Liver (tissue), 9 donors: Measurements from ENCODE around the gene AKT3. TPM values are rescaled to one million over a fixed set of nuclear protein-coding genes. Genes with fewer than 3 reads are reported as not detected.

Source experiments
- DNase-seq: peaks from one replicate; pipeline ENCODE4 v3.0.0-alpha.2; 2017; ENCODE audit warnings: low spot score
- H3K27ac ChIP-seq, 2 donors: one replicate each; pipeline ENCODE4 v1.7.0; 2013; ENCODE audit warnings: inconsistent platforms in 2 of 2, low read length in 2 of 2, control low read depth in 1 of 2, low read depth in 1 of 2, mild to moderate bottlenecking in 1 of 2
- H3K27me3 ChIP-seq, 4 donors: one replicate each; pipeline versions ENCODE4 v1.6.1 to v1.7.0; 2013; ENCODE audit warnings: low read length in 3 of 4, inconsistent platforms in 1 of 4, mild to moderate bottlenecking in 1 of 4, moderate library complexity in 1 of 4; ENCODE audit not compliant: control insufficient read depth in 4 of 4, insufficient read depth in 4 of 4
- H3K36me3 ChIP-seq, 4 donors: one replicate each; pipeline versions ENCODE4 v1.6.1 to v1.7.0; 2013; ENCODE audit warnings: low read length in 3 of 4, mild to moderate bottlenecking in 3 of 4, low read depth in 1 of 4, moderate library complexity in 1 of 4; ENCODE audit not compliant: control insufficient read depth in 4 of 4, insufficient read depth in 3 of 4
- H3K4me1 ChIP-seq, 4 donors: one replicate each; pipeline versions ENCODE4 v1.6.1 to v1.7.0; 2013; ENCODE audit warnings: low read length in 3 of 4, mild to moderate bottlenecking in 3 of 4, moderate library complexity in 1 of 4; ENCODE audit not compliant: control insufficient read depth in 4 of 4, insufficient read depth in 4 of 4
- H3K4me3 ChIP-seq, 3 donors: one replicate each; pipeline versions ENCODE4 v1.6.1 to v1.7.0; 2013; ENCODE audit warnings: low read length in 3 of 3, control low read depth in 1 of 3, low read depth in 1 of 3, mild to moderate bottlenecking in 1 of 3
- H3K9ac ChIP-seq, 2 donors: one replicate each; pipeline ENCODE4 v1.7.0; 2013; ENCODE audit warnings: low read length in 2 of 2, mild to moderate bottlenecking in 2 of 2, moderate library complexity in 2 of 2, control low read depth in 1 of 2, low read depth in 1 of 2
- H3K9me3 ChIP-seq, 4 donors: one replicate each; pipeline versions ENCODE4 v1.6.1 to v1.7.0; 2013; ENCODE audit warnings: low read length in 3 of 4; ENCODE audit not compliant: control insufficient read depth in 4 of 4
- ATF3 ChIP-seq: IDR thresholded peaks from 2 replicates; pipeline ENCODE4 v1.6.1; 2016; ENCODE audit warnings: antibody characterized with exemption
- CTCF ChIP-seq: fragments of 150-350 bp; IDR thresholded peaks from 2 replicates; pipeline ENCODE4 v1.5.1; 2017; ENCODE audit warnings: improper control_type of control experiment, low read depth, low read length; ENCODE audit not compliant: missing input control
- EGR1 ChIP-seq, 2 donors: IDR thresholded peaks; 2 replicates each; pipeline ENCODE4 v1.6.1; 2016 to 2018; ENCODE audit warnings: antibody characterized with exemption in 2 of 2, low read depth in 2 of 2
- FOXA1 ChIP-seq: IDR thresholded peaks from 2 replicates; pipeline ENCODE4 v1.6.1; 2016; ENCODE audit warnings: antibody characterized with exemption
- FOXA2 ChIP-seq: IDR thresholded peaks from 2 replicates; pipeline ENCODE4 v1.6.1; 2016; ENCODE audit warnings: antibody characterized with exemption
- GABPA ChIP-seq, 2 donors: IDR thresholded peaks in 1 of 2; conservative IDR thresholded peaks in 1 of 2; 2 replicates each; pipeline ENCODE4 v1.6.1; 2016; ENCODE audit warnings: antibody characterized with exemption in 2 of 2, mild to moderate bottlenecking in 1 of 2, moderate library complexity in 1 of 2
- HNF4A ChIP-seq, 2 donors: conservative IDR thresholded peaks; 2 replicates each; pipeline ENCODE4 v1.6.1; 2016; ENCODE audit warnings: antibody characterized with exemption in 2 of 2, mild to moderate bottlenecking in 2 of 2
- HNF4G ChIP-seq: IDR thresholded peaks from 2 replicates; pipeline ENCODE4 v1.6.1; 2016; ENCODE audit warnings: antibody characterized with exemption
- JUND ChIP-seq, 2 donors: IDR thresholded peaks; 2 replicates each; pipeline ENCODE4 v1.6.1; 2016; ENCODE audit warnings: antibody characterized with exemption in 2 of 2
- MAX ChIP-seq: IDR thresholded peaks from 2 replicates; pipeline ENCODE4 v1.6.1; 2016; ENCODE audit warnings: antibody characterized with exemption
- NR2F2 ChIP-seq: IDR thresholded peaks from 2 replicates; pipeline ENCODE4 v1.6.1; 2016; ENCODE audit warnings: antibody characterized with exemption
- RAD21 ChIP-seq, 2 donors: IDR thresholded peaks; 2 replicates each; pipeline ENCODE4 v1.6.1; 2016; ENCODE audit warnings: antibody characterized with exemption in 2 of 2, mild to moderate bottlenecking in 2 of 2
- REST ChIP-seq: IDR thresholded peaks from 2 replicates; pipeline ENCODE4 v1.6.1; 2016; ENCODE audit warnings: antibody characterized with exemption, mild to moderate bottlenecking
- RXRA ChIP-seq, 2 donors: IDR thresholded peaks; 2 replicates each; pipeline ENCODE4 v1.6.1; 2017 to 2018; ENCODE audit warnings: antibody characterized with exemption in 2 of 2, mild to moderate bottlenecking in 1 of 2
- SP1 ChIP-seq: IDR thresholded peaks from 2 replicates; pipeline ENCODE4 v1.6.1; 2018; ENCODE audit warnings: antibody characterized with exemption, mild to moderate bottlenecking
- TAF1 ChIP-seq: conservative IDR thresholded peaks from 2 replicates; pipeline ENCODE4 v1.6.1; 2016; ENCODE audit warnings: antibody characterized with exemption, mild to moderate bottlenecking
- YY1 ChIP-seq: IDR thresholded peaks from 2 replicates; pipeline ENCODE4 v1.6.1; 2016; ENCODE audit warnings: antibody characterized with exemption, mild to moderate bottlenecking
- ZBTB33 ChIP-seq: IDR thresholded peaks from 2 replicates; pipeline ENCODE4 v1.6.1; 2016; ENCODE audit warnings: antibody characterized with exemption
- WGBS: extraction: QIAGEN DNeasy Blood & Tissue Kit; methylation state at CpG from one replicate; pipeline ENCODE4 v1.1.7; 2013; 5-methylcytosine and 5-hydroxymethylcytosine counted together
- polyA plus RNA-seq, 2 donors: library from polyadenylated mRNA; stranded (reverse) in 1 of 2; unstranded in 1 of 2; fragments of 200-250 nt in 1 of 2; fragments of >200 nt in 1 of 2; fragmentation: Nextera tagmentation in 1 of 2; extraction: Ambion mirVana in 1 of 2; gene quantifications; one replicate each; pipeline versions ENCODE4 v1.2.1 to v1.2.3, GENCODE V29; 2013 to 2015
- total RNA-seq, 2 donors: library from RNA; depleted of rRNA; stranded (reverse); fragments of >200 nt; gene quantifications; one replicate each; pipeline ENCODE4 v1.2.3, GENCODE V29; 2014
- donor health status: healthy.
- donor health status: healthy.
- donor health status: healthy.
- donor health status: healthy.
- donor health status: healthy.

AKT3 gene
- total and polyA plus RNA-seq, 4 donors: 1.7 to 7.6 (median 2.8) TPM

GRCh38 chr1:243742819-243743218 lies 107.2 kb downstream of the AKT3 start:
- 44% methylated on average over 4 of the region's 4 CpGs for WGBS
- peaks cover 4 to 22% (median 6%) of the 10 kb centered on the region in 4 donors for H3K4me1 ChIP-seq
- H3K9me3 ChIP-seq: no peaks in the 10 kb centered on the region
- peak overlapping the region; percentile 41 to 60 for H3K9ac ChIP-seq
- no peak for TF ChIP-seq HNF4G
- no peak for TF ChIP-seq EGR1 (IDR thresholded peaks at IDR 0.05; ENCODE audit: low read depth in 2 of 2)
- peak; percentile 48 for TF ChIP-seq YY1
- no peak for TF ChIP-seq ATF3
- peak; percentile 26 for TF ChIP-seq MAX
- TF ChIP-seq FOXA1: no peak
- TF ChIP-seq JUND (IDR thresholded peaks at IDR 0.05): peak in 1 of 2 donors; percentile 49
- TF ChIP-seq RXRA (IDR thresholded peaks at IDR 0.05): peak; percentile 56 to 84
- no peak for TF ChIP-seq GABPA (IDR thresholded peaks at IDR 0.05 in 1 of 2, conservative IDR thresholded peaks at IDR 0.05 in 1 of 2)
- TF ChIP-seq HNF4A (conservative IDR thresholded peaks at IDR 0.05): peak; percentile 60 to 71
- peak; percentile 28 for TF ChIP-seq TAF1
- peak; percentile 43 for TF ChIP-seq ZBTB33
- TF ChIP-seq REST: peak; percentile 49
- TF ChIP-seq FOXA2: peak; percentile 20
- TF ChIP-seq CTCF: no peak
- peak; percentile 66 for TF ChIP-seq SP1
- peak; percentile 38 to 46 for TF ChIP-seq RAD21 (IDR thresholded peaks at IDR 0.05)
- TF ChIP-seq NR2F2: no peak
- H3K36me3 ChIP-seq: no peaks in the 10 kb centered on the region
- peak overlapping the region; percentile 65 to 67 for H3K27ac ChIP-seq
- H3K27me3 ChIP-seq: no peaks in the 10 kb centered on the region
- no peak for DNase-seq
- no peak overlapping the region for H3K4me3 ChIP-seq
